Parathyroid adenoma (tissue), 2 donors: Measurements from ENCODE around the gene DGKD.

Experiments used
- H2AFZ ChIP-seq: fragments of 300-600 bp; sonication (generic); one replicate; pipeline ENCODE4 v1.7.0; 2017; ENCODE audit warnings: antibody characterized with exemption, mild to moderate bottlenecking
- H3K27ac ChIP-seq: fragments of 300-600 bp; sonication (generic); one replicate; pipeline ENCODE4 v1.7.0; 2017
- H3K27me3 ChIP-seq: fragments of 300-600 bp; sonication (generic); one replicate; pipeline ENCODE4 v1.7.0; 2017; ENCODE audit warnings: low read length; ENCODE audit not compliant: control insufficient read depth, insufficient read depth
- H3K36me3 ChIP-seq: fragments of 300-600 bp; sonication (generic); one replicate; pipeline ENCODE4 v1.7.0; 2017; ENCODE audit warnings: low read length; ENCODE audit not compliant: control insufficient read depth, insufficient read depth
- H3K4me1 ChIP-seq: fragments of 300-600 bp; sonication (generic); one replicate; pipeline ENCODE4 v1.7.0; 2017; ENCODE audit warnings: control low read depth
- H3K4me2 ChIP-seq: fragments of 300-600 bp; sonication (generic); one replicate; pipeline ENCODE4 v1.7.0; 2017; ENCODE audit warnings: low read length
- H3K4me3 ChIP-seq: fragments of 300-600 bp; sonication (generic); one replicate; pipeline ENCODE4 v1.7.0; 2017; ENCODE audit warnings: low read depth, low read length
- H3K79me2 ChIP-seq: fragments of 300-600 bp; sonication (generic); one replicate; pipeline ENCODE4 v1.7.0; 2017; ENCODE audit warnings: control low read depth
- H3K9ac ChIP-seq: fragments of 300-600 bp; sonication (generic); one replicate; pipeline ENCODE4 v1.7.0; 2017; ENCODE audit warnings: mild to moderate bottlenecking
- H3K9me3 ChIP-seq: fragments of 300-600 bp; sonication (generic); one replicate; pipeline ENCODE4 v1.7.0; 2017; ENCODE audit warnings: low read length; ENCODE audit not compliant: control insufficient read depth
- TF ChIP-seq, protein P1 (sequence below): fragments of 300-600 bp; sonication (generic); IDR thresholded peaks from one replicate; pipeline ENCODE4 v1.7.0; 2017; ENCODE audit warnings: antibody characterized with exemption, mild to moderate bottlenecking
- donor health status: primary hyperparathyroidism.

DGKD gene

DNA sequence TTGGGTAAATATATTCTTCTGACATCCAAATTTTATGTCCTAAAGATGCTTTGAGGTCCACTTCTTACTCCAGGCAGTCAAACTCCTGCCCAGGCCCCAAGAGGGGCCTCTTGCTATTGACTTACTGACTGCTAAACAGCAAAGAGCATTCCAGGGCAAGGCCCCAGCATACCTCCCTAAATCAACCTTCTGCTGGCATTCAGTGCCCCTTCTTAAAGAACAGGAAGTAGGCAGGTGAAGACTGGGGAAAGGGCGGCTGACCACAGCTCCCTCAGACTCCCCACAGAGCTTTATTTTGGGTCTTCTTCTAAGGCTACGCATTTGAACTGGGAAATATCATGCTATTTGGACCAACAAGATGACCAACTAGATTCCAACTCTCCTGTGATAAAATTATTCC is 143.4 kb downstream of the DGKD start:
- no peaks in the 10 kb centered on the region for H3K79me2 ChIP-seq
- H3K27me3 ChIP-seq = no peaks in the 10 kb centered on the region
- no peak overlapping the region for H3K9ac ChIP-seq
- H3K9me3 ChIP-seq = no peaks in the 10 kb centered on the region
- no peaks in the 10 kb centered on the region for H3K36me3 ChIP-seq
- H3K27ac ChIP-seq = no peak overlapping the region
- no peak overlapping the region for H3K4me3 ChIP-seq
- H3K4me2 ChIP-seq = no peak overlapping the region
- TF ChIP-seq, protein P1, sequence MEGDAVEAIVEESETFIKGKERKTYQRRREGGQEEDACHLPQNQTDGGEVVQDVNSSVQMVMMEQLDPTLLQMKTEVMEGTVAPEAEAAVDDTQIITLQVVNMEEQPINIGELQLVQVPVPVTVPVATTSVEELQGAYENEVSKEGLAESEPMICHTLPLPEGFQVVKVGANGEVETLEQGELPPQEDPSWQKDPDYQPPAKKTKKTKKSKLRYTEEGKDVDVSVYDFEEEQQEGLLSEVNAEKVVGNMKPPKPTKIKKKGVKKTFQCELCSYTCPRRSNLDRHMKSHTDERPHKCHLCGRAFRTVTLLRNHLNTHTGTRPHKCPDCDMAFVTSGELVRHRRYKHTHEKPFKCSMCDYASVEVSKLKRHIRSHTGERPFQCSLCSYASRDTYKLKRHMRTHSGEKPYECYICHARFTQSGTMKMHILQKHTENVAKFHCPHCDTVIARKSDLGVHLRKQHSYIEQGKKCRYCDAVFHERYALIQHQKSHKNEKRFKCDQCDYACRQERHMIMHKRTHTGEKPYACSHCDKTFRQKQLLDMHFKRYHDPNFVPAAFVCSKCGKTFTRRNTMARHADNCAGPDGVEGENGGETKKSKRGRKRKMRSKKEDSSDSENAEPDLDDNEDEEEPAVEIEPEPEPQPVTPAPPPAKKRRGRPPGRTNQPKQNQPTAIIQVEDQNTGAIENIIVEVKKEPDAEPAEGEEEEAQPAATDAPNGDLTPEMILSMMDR = no peak
- H2AFZ ChIP-seq = no peak overlapping the region
- no peaks in the 10 kb centered on the region for H3K4me1 ChIP-seq

DNA sequence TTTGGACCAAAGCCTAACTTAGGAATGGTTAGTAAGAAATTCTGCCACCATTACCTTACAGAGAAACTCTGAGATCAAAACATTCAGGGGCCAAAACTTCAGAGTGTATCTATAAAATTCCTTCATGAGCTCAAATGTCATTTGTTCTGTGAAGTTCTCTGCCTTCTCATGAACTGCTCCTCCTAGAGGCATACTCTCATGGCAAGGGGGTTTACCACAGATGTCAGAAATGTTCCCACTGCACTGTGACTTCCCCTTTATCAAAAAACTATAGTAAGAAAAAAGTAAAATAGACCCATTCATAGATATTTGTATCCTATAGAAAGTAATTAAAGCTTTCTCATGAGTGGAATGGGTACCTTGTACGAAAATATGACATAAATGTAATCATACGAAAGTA is 143.8 kb downstream of the DGKD start:
- H3K9ac ChIP-seq = no peak overlapping the region
- TF ChIP-seq, protein P1 = no peak
- H3K79me2 ChIP-seq = no peaks in the 10 kb centered on the region
- no peak overlapping the region for H2AFZ ChIP-seq
- H3K4me1 ChIP-seq = no peaks in the 10 kb centered on the region
- no peaks in the 10 kb centered on the region for H3K27me3 ChIP-seq
- H3K4me3 ChIP-seq = no peak overlapping the region
- no peaks in the 10 kb centered on the region for H3K9me3 ChIP-seq
- no peaks in the 10 kb centered on the region for H3K36me3 ChIP-seq
- no peak overlapping the region for H3K27ac ChIP-seq
- H3K4me2 ChIP-seq = no peak overlapping the region

GRCh38 chr2:233499928-233500327 is 145.6 kb downstream of the DGKD start:
- no peaks in the 10 kb centered on the region for H3K36me3 ChIP-seq
- TF ChIP-seq, protein P1 = no peak

DNA sequence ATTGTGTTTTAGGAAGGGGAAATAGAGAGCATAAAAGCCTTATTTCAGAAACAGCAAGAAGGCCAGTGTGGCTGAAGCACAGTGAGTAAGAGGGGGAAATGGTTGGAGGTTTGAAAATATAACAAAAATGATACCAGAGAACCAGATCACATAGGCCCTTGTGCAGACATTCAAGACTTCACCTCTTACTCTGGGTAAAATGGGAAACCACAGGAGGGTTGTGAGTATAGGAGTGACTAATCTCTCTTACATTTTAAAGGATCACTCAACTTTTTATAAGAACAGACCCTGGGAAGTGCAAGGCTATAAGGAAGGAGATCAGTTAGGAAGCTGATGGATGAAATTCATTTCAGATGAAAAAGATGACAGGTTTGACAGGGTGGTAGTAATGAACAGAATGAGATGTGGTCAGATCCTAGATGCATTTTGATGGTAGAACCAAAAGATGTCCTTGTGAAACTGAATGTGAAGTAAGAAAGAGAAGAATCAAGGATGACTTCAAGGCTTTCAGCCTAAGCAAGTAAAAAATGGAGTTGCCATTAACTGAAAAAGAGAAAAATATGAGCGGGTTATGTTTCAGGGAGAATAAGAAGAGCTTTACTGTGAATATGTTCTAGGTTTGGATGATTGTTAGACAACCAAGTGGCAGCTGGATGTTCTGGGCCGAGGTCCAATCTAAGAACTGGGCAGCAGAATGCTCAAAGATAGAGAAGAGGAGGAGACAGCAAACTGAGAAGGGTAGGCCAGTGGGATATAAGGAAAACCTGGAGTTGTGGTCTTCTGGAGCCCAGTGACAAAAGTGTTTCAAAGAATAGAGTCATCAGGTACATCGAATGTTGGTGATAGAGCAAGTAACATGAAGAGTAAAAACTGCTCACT is 147.1 kb downstream of the DGKD start:
- Histone ChIP-seq H3K4me2 (no peak overlapping the region), H3K79me2 (no peaks in the 10 kb centered on the region), H2AFZ (no peak overlapping the region), H3K4me3 (no peak overlapping the region), H3K27ac (no peak overlapping the region), H3K9me3 (no peaks in the 10 kb centered on the region), H3K9ac (no peak overlapping the region), H3K4me1 (no peaks in the 10 kb centered on the region), H3K36me3 (no peaks in the 10 kb centered on the region), H3K27me3 (no peaks in the 10 kb centered on the region)
- TF ChIP-seq, protein P1 = no peak

More at GRCh38 chr2:233499928-233500327, 145.6 kb downstream of the DGKD start:
- Histone ChIP-seq H3K4me2 (no peak overlapping the region), H3K9me3 (no peaks in the 10 kb centered on the region), H2AFZ (no peak overlapping the region), H3K79me2 (no peaks in the 10 kb centered on the region), H3K27me3 (no peaks in the 10 kb centered on the region), H3K4me1 (no peaks in the 10 kb centered on the region), H3K4me3 (no peak overlapping the region), H3K9ac (no peak overlapping the region), H3K27ac (no peak overlapping the region)

- no peak overlapping the region for H3K4me2 ChIP-seq
- H3K36me3 ChIP-seq = no peaks in the 10 kb centered on the region
Observed at GRCh38 chr2:233503481-233503880, 149.2 kb downstream of the DGKD start.

More at GRCh38 chr2:233503481-233503880, 149.2 kb downstream of the DGKD start:
- Histone ChIP-seq H3K9ac (no peak overlapping the region), H2AFZ (no peak overlapping the region), H3K27ac (no peak overlapping the region), H3K4me3 (no peak overlapping the region), H3K79me2 (no peaks in the 10 kb centered on the region), H3K9me3 (no peaks in the 10 kb centered on the region), H3K4me1 (no peaks in the 10 kb centered on the region), H3K27me3 (no peaks in the 10 kb centered on the region)
- TF ChIP-seq, protein P1 = no peak
